Loucy (cell line): ENCODE results near the gene DUSP3.

Experiments
- H2AFZ ChIP-seq: fragments of 200-600 bp; sonication (generic); 2 replicates; pipeline ENCODE4 v1.6.0; 2016; ENCODE audit warnings: antibody characterized with exemption, mild to moderate bottlenecking, low read length, moderate library complexity
- H3F3A ChIP-seq: fragments of 200-600 bp; 2 replicates; pipeline ENCODE4 v1.6.0; 2016; ENCODE audit warnings: antibody characterized with exemption, low read depth, mild to moderate bottlenecking
- H3K27me3 ChIP-seq: fragments of 200-600 bp; sonication (generic); 2 replicates; pipeline ENCODE4 v1.6.1; 2014; ENCODE audit warnings: low read length, mild to moderate bottlenecking; ENCODE audit not compliant: insufficient read depth, poor library complexity, severe bottlenecking
- H3K36me3 ChIP-seq: fragments of 200-600 bp; sonication (generic); 2 replicates; pipeline ENCODE4 v1.6.1; 2016; ENCODE audit warnings: low read length; ENCODE audit not compliant: insufficient read depth
- H3K4me1 ChIP-seq: fragments of 200-600 bp; sonication (generic); 2 replicates; pipeline ENCODE4 v1.5.1; 2014; ENCODE audit warnings: low read length, mild to moderate bottlenecking; ENCODE audit not compliant: insufficient read depth, poor library complexity, severe bottlenecking
- H3K4me2 ChIP-seq: fragments of 200-600 bp; sonication (generic); 2 replicates; pipeline ENCODE4 v1.6.0; 2014; ENCODE audit warnings: antibody characterized with exemption, low read length, low read depth, mild to moderate bottlenecking; ENCODE audit not compliant: poor library complexity, severe bottlenecking
- H3K4me3 ChIP-seq: fragments of 200-600 bp; sonication (generic); 2 replicates; pipeline ENCODE4 v1.5.1; 2014; ENCODE audit warnings: low read length, mild to moderate bottlenecking, mixed read lengths; ENCODE audit not compliant: poor library complexity, severe bottlenecking
- H3K79me2 ChIP-seq: fragments of 200-600 bp; sonication (generic); 2 replicates; pipeline ENCODE4 v1.6.1; 2014; ENCODE audit warnings: low read length; ENCODE audit not compliant: insufficient read depth
- H3K9ac ChIP-seq: fragments of 200-600 bp; sonication (generic); 2 replicates; pipeline ENCODE4 v1.6.0; 2014; ENCODE audit warnings: mild to moderate bottlenecking, low read depth, low read length, moderate library complexity; ENCODE audit not compliant: poor library complexity, severe bottlenecking
- H3K9me2 ChIP-seq: fragments of 200-600 bp; sonication (generic); replicated peaks from 2 replicates; pipeline ENCODE4 v1.6.1; 2016; ENCODE audit warnings: low read depth, low read length, mixed read lengths
- H3K9me3 ChIP-seq: fragments of 200-600 bp; sonication (generic); 2 replicates; pipeline ENCODE4 v1.6.1; 2014; ENCODE audit warnings: mild to moderate bottlenecking, antibody characterized with exemption, low read length, low read depth; ENCODE audit not compliant: insufficient read depth
- H4K20me1 ChIP-seq: fragments of 200-600 bp; sonication (generic); 2 replicates; pipeline ENCODE4 v1.6.0; 2014; ENCODE audit warnings: antibody characterized with exemption, low read length, mild to moderate bottlenecking; ENCODE audit not compliant: insufficient read depth, poor library complexity, severe bottlenecking
- CTCF ChIP-seq: fragments of 200-600 bp; sonication (generic); conservative IDR thresholded peaks from 2 replicates; pipeline ENCODE4 v1.5.1; 2014; ENCODE audit warnings: mild to moderate bottlenecking, antibody characterized with exemption, low read length
- EZH2phosphoT487 ChIP-seq: fragments of 200-600 bp; IDR thresholded peaks from 2 replicates; pipeline ENCODE4 v1.6.1; 2018; ENCODE audit warnings: antibody characterized with exemption, mild to moderate bottlenecking, moderate library complexity, borderline replicate concordance

The DUSP3 gene

GRCh38 chr17:43784068-43784467 is 5.3 kb upstream of the DUSP3 start:
- Histone ChIP-seq H3F3A (no peaks in the 10 kb centered on the region), H3K4me1 (peaks cover 9% of the 10 kb centered on the region), H3K27me3 (peaks cover 32% of the 10 kb centered on the region), H3K9ac (no peak overlapping the region), H3K79me2 (no peaks in the 10 kb centered on the region), H3K36me3 (no peaks in the 10 kb centered on the region), H4K20me1 (no peaks in the 10 kb centered on the region), H3K4me2 (no peak overlapping the region), H2AFZ (no peak overlapping the region), H3K4me3 (no peak overlapping the region), H3K9me3 (no peaks in the 10 kb centered on the region), H3K9me2 (no peaks in the 10 kb centered on the region)
- TF ChIP-seq EZH2phosphoT487 (no peak), CTCF (no peak)

- Histone ChIP-seq H3K4me3 (no peak overlapping the region), H3K9ac (no peak overlapping the region), H3K9me3 (no peaks in the 10 kb centered on the region), H3K4me2 (no peak overlapping the region), H3F3A (no peaks in the 10 kb centered on the region), H3K36me3 (no peaks in the 10 kb centered on the region), H3K79me2 (no peaks in the 10 kb centered on the region), H4K20me1 (no peaks in the 10 kb centered on the region), H3K4me1 (peaks cover 15% of the 10 kb centered on the region), H3K27me3 (peaks cover 32% of the 10 kb centered on the region), H2AFZ (no peak overlapping the region), H3K9me2 (no peaks in the 10 kb centered on the region)
- TF ChIP-seq EZH2phosphoT487 (no peak), CTCF (no peak)
Measured at GRCh38 chr17:43782913-43783680, 4.3 kb upstream of the DUSP3 start.

- peak within 1 kb of the TSS; percentile 94 for H3K4me3 ChIP-seq
- H2AFZ ChIP-seq, result peak within 1 kb of the TSS; percentile 93
- no peaks in the 10 kb centered on the region for H3K36me3 ChIP-seq
- H3K79me2 ChIP-seq, result no peaks in the 10 kb centered on the region
- H3F3A ChIP-seq, result no peaks in the 10 kb centered on the region
- peak within 1 kb of the TSS; percentile 86 for H3K9ac ChIP-seq
- peaks cover 32% of the 10 kb centered on the region for H3K27me3 ChIP-seq
- H3K9me2 ChIP-seq, result no peaks in the 10 kb centered on the region
- H3K4me2 ChIP-seq, result peak within 1 kb of the TSS; percentile 86
- H4K20me1 ChIP-seq, result no peaks in the 10 kb centered on the region
- TF ChIP-seq CTCF, result no peak
- TF ChIP-seq EZH2phosphoT487, result no peak
- peaks cover 17% of the 10 kb centered on the region for H3K4me1 ChIP-seq
- no peaks in the 10 kb centered on the region for H3K9me3 ChIP-seq
Measured at GRCh38 chr17:43780135-43780534, 1.4 kb upstream of the DUSP3 start, which contains the start of gene CFAP97D1. Gene CFAP97D1, plus strand, starts transcription at chr17:43780435. Its CDS starts 28 bp downstream, at chr17:43780463.
